ENCODE results near the gene FAM76A. TPM values are rescaled to one million over a fixed set of nuclear protein-coding genes. Genes with fewer than 3 reads are reported as not detected.
A peak's percentile ranks its signal among the peaks of the same experiment; 100 is the strongest.

The FAM76A gene
- total RNA-seq, 1 experiment from 2014 or later, result 9.9 TPM

GRCh38 chr1:27686223-27686990 is 39.4 kb upstream of the FAM76A start:
- no TSS peak for BruUV-seq (replicated peaks)
- intact Hi-C loops (cut with micrococcal nuclease; ENCODE audit: unreplicated experiment), result loop anchor here (1.0 kb wide), 2 partner anchors 10 to 14 kb away; partner anchors contain the start of gene IFI6
- Histone ChIP-seq H2AFZ (no peak overlapping the region), H3K79me2 (ENCODE audit: low read depth) (no peaks in the 10 kb centered on the region), H3K27ac (no peak overlapping the region), H3K27me3 (ENCODE audit: insufficient read depth, low read depth) (no peaks in the 10 kb centered on the region), H3K9me2 (ENCODE audit: insufficient read depth) (no peaks in the 10 kb centered on the region), H3K9me3 (ENCODE audit: insufficient read depth, low read depth) (0 out of 2 replicates have a peak, but pooled peaks cover 2% of the 10 kb centered on the region), H3F3A (ENCODE audit: insufficient read depth, low read depth) (0 out of 2 replicates have a peak, but pooled peaks cover 4% of the 10 kb centered on the region), H3K4me2 (peak overlapping the region; percentile 26; the same call in 1 of the 2 replicates), H3K4me3 (no peak overlapping the region), H4K20me1 (ENCODE audit: insufficient read depth) (no peaks in the 10 kb centered on the region), H3K36me3 (ENCODE audit: low read depth) (no peaks in the 10 kb centered on the region), H3K4me1 (replicated peaks; ENCODE audit: insufficient read depth) (peaks cover 14% of the 10 kb centered on the region; the same call in 1 of the 2 replicates)
- ChIA-PET POLR2A (ENCODE audit: unreplicated experiment) (interaction anchor here (0.6 to 1.2 kb wide), 3 partner anchors 34 to 241 kb away, joined by 5 to 10 read pairs (median 6); no protein-coding TSS in a partner anchor), CTCF (interaction anchor here (0.6 to 1.5 kb wide), 6 partner anchors 9 to 655 kb away, joined by 3 to 10 read pairs (median 6); partner anchors contain the start of genes AHDC1, FAM76A and IFI6)
- DNase-seq, result peak; percentile 76 to 91
- no peak for TF ChIP-seq EZH2 (IDR thresholded peaks at IDR 0.05; ENCODE audit: low read depth)
- no peak for TF ChIP-seq CTCF (conservative IDR thresholded peaks at IDR 0.05)

GRCh38 chr1:27687906-27688305 is 37.9 kb upstream of the FAM76A start:
- H3K36me3 ChIP-seq (ENCODE audit: low read depth), result no peaks in the 10 kb centered on the region
- BruUV-seq (replicated peaks), result no TSS peak
- H3F3A ChIP-seq (ENCODE audit: insufficient read depth, low read depth), result 0 out of 2 replicates have a peak, but pooled peaks cover 4% of the 10 kb centered on the region
- TF ChIP-seq CTCF (conservative IDR thresholded peaks at IDR 0.05) (no peak), EZH2 (IDR thresholded peaks at IDR 0.05; ENCODE audit: low read depth) (no peak)
- H2AFZ ChIP-seq, result no peak overlapping the region
- intact Hi-C loops (cut with micrococcal nuclease; ENCODE audit: unreplicated experiment), result no loop called here
- DNase-seq, result no peak
- peaks cover 14% of the 10 kb centered on the region; the same call in 1 of the 2 replicates for H3K4me1 ChIP-seq (replicated peaks; ENCODE audit: insufficient read depth)
- H3K4me2 ChIP-seq, result no peak overlapping the region
- no peaks in the 10 kb centered on the region for H3K9me2 ChIP-seq (ENCODE audit: insufficient read depth)
- ChIA-PET CTCF (interaction anchor here (0.6 kb wide), 1 partner anchor 961 kb away, joined by 4 read pairs; the partner anchor contains the start of gene RNU11), POLR2A (ENCODE audit: unreplicated experiment) (interaction anchor here (1.1 kb wide), 1 partner anchor 85 kb away, joined by 3 read pairs; the partner anchor contains the start of gene STX12)
- no peaks in the 10 kb centered on the region for H4K20me1 ChIP-seq (ENCODE audit: insufficient read depth)
- no peak overlapping the region for H3K27ac ChIP-seq
- no peak overlapping the region for H3K4me3 ChIP-seq
- no peaks in the 10 kb centered on the region for H3K9me3 ChIP-seq (ENCODE audit: insufficient read depth, low read depth)
- no peaks in the 10 kb centered on the region for H3K79me2 ChIP-seq (ENCODE audit: low read depth)
- H3K27me3 ChIP-seq (ENCODE audit: insufficient read depth, low read depth), result no peaks in the 10 kb centered on the region

- Histone ChIP-seq H3K27me3 (ENCODE audit: insufficient read depth, low read depth) (no peaks in the 10 kb centered on the region), H4K20me1 (ENCODE audit: insufficient read depth) (no peaks in the 10 kb centered on the region), H3K4me3 (no peak overlapping the region), H2AFZ (no peak overlapping the region), H3K36me3 (ENCODE audit: low read depth) (no peaks in the 10 kb centered on the region), H3F3A (ENCODE audit: insufficient read depth, low read depth) (no peaks in the 10 kb centered on the region), H3K4me1 (replicated peaks; ENCODE audit: insufficient read depth) (0 out of 2 replicates have a peak, but pooled peaks cover 7% of the 10 kb centered on the region), H3K27ac (no peak overlapping the region), H3K4me2 (no peak overlapping the region), H3K9me3 (ENCODE audit: insufficient read depth, low read depth) (no peaks in the 10 kb centered on the region), H3K9me2 (ENCODE audit: insufficient read depth) (no peaks in the 10 kb centered on the region), H3K79me2 (ENCODE audit: low read depth) (no peaks in the 10 kb centered on the region)
- BruUV-seq (replicated peaks), result no TSS peak
- intact Hi-C loops (cut with micrococcal nuclease; ENCODE audit: unreplicated experiment), result no loop called here
- TF ChIP-seq CTCF (conservative IDR thresholded peaks at IDR 0.05), result no peak
- no peak for TF ChIP-seq EZH2 (IDR thresholded peaks at IDR 0.05; ENCODE audit: low read depth)
- POLR2A ChIA-PET (ENCODE audit: unreplicated experiment), result interaction anchor here (0.6 kb wide), 1 partner anchor 989 kb away, joined by 5 read pairs; no protein-coding TSS in a partner anchor
- DNase-seq, result no peak
- CTCF ChIA-PET, result interaction anchor here (0.6 to 0.7 kb wide), 2 partner anchors 36 to 1492 kb away, joined by 3 read pairs; partner anchors contain the start of gene SRSF4
Measured at GRCh38 chr1:27689423-27690173, 36.2 kb upstream of the FAM76A start.

All from PC-9 (cell line).